DOHH2 (cell line): Measurements from ENCODE around the gene AS3MT.

Experiments used
- H3F3A ChIP-seq: fragments of 200-600 bp; sonication (generic), shearing (Covaris generic); 2 replicates; pipeline ENCODE4 v1.6.0; 2016; ENCODE audit warnings: antibody characterized with exemption, mild to moderate bottlenecking; ENCODE audit not compliant: control insufficient read depth, insufficient read depth
- H3K27ac ChIP-seq: fragments of 200-600 bp; sonication (generic); 2 replicates; pipeline ENCODE4 v1.5.1; 2014; ENCODE audit warnings: low read depth, mild to moderate bottlenecking, low read length, moderate library complexity
- H3K27me3 ChIP-seq: fragments of 200-600 bp; sonication (generic); 2 replicates; pipeline ENCODE4 v1.6.1; 2014; ENCODE audit warnings: mild to moderate bottlenecking, low read length, mixed read lengths; ENCODE audit not compliant: control insufficient read depth
- H3K36me3 ChIP-seq: fragments of 200-600 bp; sonication (generic); 2 replicates; pipeline ENCODE4 v1.6.1; 2014; ENCODE audit warnings: mild to moderate bottlenecking, low read length, moderate library complexity, mixed read lengths; ENCODE audit not compliant: control insufficient read depth
- H3K4me1 ChIP-seq: fragments of 200-600 bp; sonication (generic); 2 replicates; pipeline ENCODE4 v1.6.1; 2014; ENCODE audit warnings: mild to moderate bottlenecking, low read length, mixed read lengths; ENCODE audit not compliant: control insufficient read depth
- H3K4me2 ChIP-seq: fragments of 200-600 bp; sonication (generic); 2 replicates; pipeline ENCODE4 v1.6.0; 2014; ENCODE audit warnings: mild to moderate bottlenecking, low read length, moderate library complexity
- H3K4me3 ChIP-seq: fragments of 200-600 bp; sonication (generic); 2 replicates; pipeline ENCODE4 v1.5.1; 2014; ENCODE audit warnings: mild to moderate bottlenecking, low read length, mixed read lengths
- H3K79me2 ChIP-seq: fragments of 200-600 bp; sonication (generic); 2 replicates; pipeline ENCODE4 v1.6.1; 2014; ENCODE audit warnings: mild to moderate bottlenecking, low read length, mixed read lengths; ENCODE audit not compliant: control insufficient read depth
- H3K9me2 ChIP-seq: fragments of 200-600 bp; sonication (generic); replicated peaks from 2 replicates; pipeline ENCODE4 v1.6.1; 2014; ENCODE audit warnings: mild to moderate bottlenecking, low read length, mixed read lengths; ENCODE audit not compliant: control insufficient read depth
- H3K9me3 ChIP-seq: fragments of 200-600 bp; sonication (generic); 2 replicates; pipeline ENCODE4 v1.6.1; 2014; ENCODE audit warnings: antibody characterized with exemption, low read length, mixed read lengths; ENCODE audit not compliant: control insufficient read depth, insufficient read depth
- H4K20me1 ChIP-seq: fragments of 200-600 bp; sonication (generic); 2 replicates; pipeline ENCODE4 v1.6.0; 2014; ENCODE audit warnings: low read depth, mild to moderate bottlenecking, antibody characterized with exemption, low read length, moderate library complexity; ENCODE audit not compliant: control insufficient read depth, insufficient read depth
- CTCF ChIP-seq: fragments of 200-600 bp; sonication (generic); IDR thresholded peaks from one replicate; pipeline ENCODE4 v1.5.1; 2014; ENCODE audit warnings: antibody characterized with exemption, mild to moderate bottlenecking, low read depth, low read length; ENCODE audit not compliant: poor library complexity, severe bottlenecking
- EZH2phosphoT487 ChIP-seq: fragments of 200-600 bp; sonication (generic); IDR thresholded peaks from 2 replicates; pipeline ENCODE4 v1.6.1; 2017; ENCODE audit warnings: borderline replicate concordance, mild to moderate bottlenecking, antibody characterized with exemption, low read length, moderate library complexity, mixed read lengths

Gene AS3MT

GRCh38 chr10:102832248-102832647, 37.0 kb upstream of the AS3MT start:
- Histone ChIP-seq H3F3A (no peaks in the 10 kb centered on the region), H3K4me1 (no peaks in the 10 kb centered on the region), H3K27me3 (peaks cover 3% of the 10 kb centered on the region; the same call in 1 of the 2 replicates), H3K27ac (no peak overlapping the region), H4K20me1 (no peaks in the 10 kb centered on the region), H3K36me3 (no peaks in the 10 kb centered on the region), H3K9me2 (no peaks in the 10 kb centered on the region), H3K4me2 (no peak overlapping the region), H3K79me2 (no peaks in the 10 kb centered on the region), H3K4me3 (no peak overlapping the region), H3K9me3 (no peaks in the 10 kb centered on the region)
- TF ChIP-seq EZH2phosphoT487 (no peak), CTCF (no peak)

- Histone ChIP-seq H3K4me1 (no peaks in the 10 kb centered on the region), H4K20me1 (no peaks in the 10 kb centered on the region), H3K36me3 (no peaks in the 10 kb centered on the region), H3K4me3 (no peak overlapping the region), H3K9me3 (no peaks in the 10 kb centered on the region), H3K27ac (no peak overlapping the region), H3K79me2 (no peaks in the 10 kb centered on the region), H3F3A (no peaks in the 10 kb centered on the region), H3K4me2 (no peak overlapping the region), H3K27me3 (peaks cover 3% of the 10 kb centered on the region; the same call in 1 of the 2 replicates), H3K9me2 (no peaks in the 10 kb centered on the region)
- no peak for TF ChIP-seq EZH2phosphoT487
These were observed 36.3 kb upstream of the AS3MT start for GRCh38 chr10:102832987-102833386.

DNA sequence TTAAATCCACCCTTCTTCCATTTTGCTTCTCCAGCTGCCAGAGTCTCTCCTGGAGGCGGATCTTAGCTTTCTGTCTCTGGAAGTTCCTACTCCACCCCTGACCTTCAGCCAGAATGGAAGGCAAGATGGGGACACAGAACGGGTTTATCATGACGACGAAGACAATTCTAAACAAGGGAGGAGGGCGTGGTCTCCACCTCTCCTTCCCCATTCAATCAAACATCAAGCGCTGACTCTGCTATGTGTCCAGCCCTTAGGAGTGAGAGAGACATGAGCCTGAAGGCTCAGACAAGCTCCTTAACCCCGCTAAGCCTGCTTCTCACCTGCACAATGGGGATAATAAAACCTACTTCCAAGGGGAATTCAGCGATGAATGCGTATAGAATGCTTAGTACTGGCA, 35.1 kb upstream of the AS3MT start:
- TF ChIP-seq EZH2phosphoT487, result no peak
- TF ChIP-seq CTCF, result no peak
- H3K4me1 ChIP-seq, result no peaks in the 10 kb centered on the region
- no peak overlapping the region for H3K27ac ChIP-seq

DNA sequence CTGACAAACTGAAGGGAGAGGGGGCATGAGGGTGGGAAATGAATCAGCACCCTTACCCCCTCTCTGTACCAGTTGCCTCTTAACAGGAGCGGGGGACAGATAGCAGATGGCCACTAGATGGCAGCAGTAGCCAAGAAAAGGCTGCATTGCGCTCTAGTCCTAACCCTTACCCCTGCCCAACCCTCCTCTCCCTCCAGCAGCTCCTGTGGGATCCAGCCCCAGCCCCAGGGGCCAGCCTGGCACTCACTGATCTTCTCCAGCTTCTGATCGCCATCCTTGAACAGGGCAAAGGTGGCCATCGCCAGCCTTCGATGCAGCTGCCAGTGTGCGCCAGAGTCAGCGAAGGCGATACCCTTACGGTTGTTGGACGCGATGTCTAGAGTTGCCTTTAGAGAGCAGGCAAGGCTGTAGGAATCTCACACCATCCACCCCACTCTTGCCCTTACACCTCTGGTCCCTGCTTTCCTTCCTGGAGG, 34.2 kb upstream of the AS3MT start:
- H3K79me2 ChIP-seq, result no peaks in the 10 kb centered on the region
- H3K36me3 ChIP-seq, result no peaks in the 10 kb centered on the region
- no peaks in the 10 kb centered on the region for H3K9me2 ChIP-seq
- peak; percentile 86 for TF ChIP-seq CTCF
- TF ChIP-seq EZH2phosphoT487, result no peak
- H3K27me3 ChIP-seq, result peaks cover 3% of the 10 kb centered on the region; the same call in 1 of the 2 replicates
- no peaks in the 10 kb centered on the region for H4K20me1 ChIP-seq
- H3K4me2 ChIP-seq, result no peak overlapping the region
- H3K4me3 ChIP-seq, result no peak overlapping the region
- H3F3A ChIP-seq, result no peaks in the 10 kb centered on the region
- no peaks in the 10 kb centered on the region for H3K4me1 ChIP-seq
- H3K27ac ChIP-seq, result no peak overlapping the region
- no peaks in the 10 kb centered on the region for H3K9me3 ChIP-seq

More for the DNA sequence above, 35.1 kb upstream of the AS3MT start:
- Histone ChIP-seq H3K9me3 (no peaks in the 10 kb centered on the region), H3F3A (no peaks in the 10 kb centered on the region), H3K4me3 (no peak overlapping the region), H3K27me3 (peaks cover 3% of the 10 kb centered on the region; the same call in 1 of the 2 replicates), H3K79me2 (no peaks in the 10 kb centered on the region), H3K9me2 (no peaks in the 10 kb centered on the region), H3K36me3 (no peaks in the 10 kb centered on the region), H4K20me1 (no peaks in the 10 kb centered on the region), H3K4me2 (no peak overlapping the region)
